Fibroblast of skin of abdomen (primary cell): Measurements from ENCODE around the gene DAB2IP.
"Not testable (repeated sequence)": the region's sequence is repeated elsewhere in the genome, so short reads cannot be mapped to it uniquely, and the experiment has no call there.

ENCODE experiments used
- DNase-seq: peaks from one replicate; pipeline ENCODE4 v3.0.0-alpha.2; 2013

DAB2IP gene

DNA sequence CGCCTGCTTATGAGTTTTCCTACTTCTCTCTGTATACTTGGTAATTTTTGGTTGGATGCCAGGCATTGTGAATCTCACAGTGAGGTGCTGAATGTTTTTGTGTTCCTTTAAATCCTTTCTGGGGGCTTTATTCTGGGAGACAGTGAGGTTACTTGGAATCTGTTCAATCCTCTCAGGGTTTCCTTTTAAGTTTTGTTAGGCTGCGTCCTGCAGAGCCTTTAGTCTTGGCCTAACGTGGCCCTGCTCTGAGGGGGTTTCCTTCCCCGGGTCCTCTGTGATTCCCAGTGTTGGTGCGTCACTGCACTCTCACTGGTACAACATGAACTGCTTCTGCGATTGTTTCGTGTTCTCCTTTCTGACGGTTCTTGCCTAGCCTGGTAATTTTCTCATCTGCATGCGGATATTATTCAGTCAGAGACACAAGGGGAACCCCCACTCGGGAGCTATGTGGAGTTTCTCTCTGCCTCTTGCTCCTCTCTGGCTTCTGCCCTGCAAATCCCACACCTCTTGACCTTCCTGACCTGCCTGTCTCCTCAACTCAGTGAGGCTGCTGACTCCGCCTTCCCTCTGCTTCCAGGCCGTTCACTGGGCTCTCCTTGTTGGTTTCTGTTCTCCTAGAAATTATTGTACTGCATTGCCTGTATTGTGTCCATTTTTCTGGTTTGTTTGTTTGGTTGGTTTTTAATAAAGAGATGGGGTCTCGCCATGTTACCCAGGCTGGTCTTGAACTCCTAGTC is 128.1 kb downstream of the DAB2IP start:
- no peak for DNase-seq

- no peak for DNase-seq
Measured at GRCh38 chr9:121780177-121781040, 129.0 kb downstream of the DAB2IP start.

DNA sequence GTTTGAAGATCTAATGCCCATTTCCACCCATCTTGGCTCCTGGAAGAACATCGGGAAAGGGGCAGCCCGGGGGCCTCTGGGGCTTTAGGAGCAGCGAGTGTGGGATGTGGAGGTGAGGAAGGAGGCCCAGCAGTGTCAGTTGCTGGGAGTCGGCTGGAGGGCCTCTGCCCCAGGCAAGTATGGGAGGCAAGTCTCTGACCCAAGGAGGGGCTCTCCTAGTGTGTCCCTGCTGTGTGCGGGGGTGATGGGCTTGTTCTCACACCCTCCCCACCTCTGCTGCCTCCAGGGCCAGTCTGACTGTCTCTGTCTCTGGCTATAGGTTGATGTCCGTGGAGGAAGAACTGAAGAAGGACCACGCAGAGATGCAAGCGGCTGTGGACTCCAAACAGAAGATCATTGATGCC is 129.7 kb downstream of the DAB2IP start:
- no peak for DNase-seq

DNA sequence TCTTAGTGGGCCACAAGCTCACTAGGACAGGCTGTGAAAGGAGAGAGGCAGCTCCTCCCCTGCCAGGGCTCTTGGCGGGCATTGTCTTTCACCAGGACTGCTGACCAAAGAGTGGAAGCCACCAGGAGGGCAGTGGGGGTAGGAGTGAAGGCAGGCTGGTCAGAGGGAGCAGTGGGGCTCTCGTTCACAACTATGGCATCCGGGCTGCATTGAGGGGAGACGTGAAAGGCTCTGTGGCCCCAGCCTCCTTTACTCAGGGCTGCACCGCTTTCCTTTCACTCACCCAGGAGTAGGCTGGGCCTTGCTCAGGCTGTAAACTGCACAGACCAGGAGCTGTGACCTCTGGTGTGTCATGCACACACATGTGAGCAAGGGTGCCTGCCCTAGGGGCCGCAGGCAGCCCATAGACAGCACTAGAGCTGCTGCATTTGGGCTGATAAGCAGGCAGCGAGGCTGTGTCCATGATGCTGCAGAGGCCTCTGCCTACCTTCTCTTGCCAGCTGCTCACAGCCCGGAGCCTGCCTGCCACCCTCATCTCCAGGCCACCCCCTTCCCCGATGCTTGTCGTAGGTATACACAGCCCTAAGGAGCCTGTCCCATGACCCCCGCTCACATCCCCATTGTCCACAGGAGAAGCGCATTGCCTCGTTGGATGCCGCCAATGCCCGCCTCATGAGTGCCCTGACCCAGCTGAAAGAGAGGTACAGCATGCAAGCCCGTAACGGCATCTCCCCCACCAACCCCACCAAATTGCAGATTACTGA is 130.4 kb downstream of the DAB2IP start:
- no peak for DNase-seq

- no peak for DNase-seq
Measured at GRCh38 chr9:121782514-121783110, 131.2 kb downstream of the DAB2IP start.

- DNase-seq, result no peak
Measured at GRCh38 chr9:121783111-121783510, 131.7 kb downstream of the DAB2IP start.

GRCh38 chr9:121783521-121784507 is 132.4 kb downstream of the DAB2IP start:
- no peak for DNase-seq

DNA sequence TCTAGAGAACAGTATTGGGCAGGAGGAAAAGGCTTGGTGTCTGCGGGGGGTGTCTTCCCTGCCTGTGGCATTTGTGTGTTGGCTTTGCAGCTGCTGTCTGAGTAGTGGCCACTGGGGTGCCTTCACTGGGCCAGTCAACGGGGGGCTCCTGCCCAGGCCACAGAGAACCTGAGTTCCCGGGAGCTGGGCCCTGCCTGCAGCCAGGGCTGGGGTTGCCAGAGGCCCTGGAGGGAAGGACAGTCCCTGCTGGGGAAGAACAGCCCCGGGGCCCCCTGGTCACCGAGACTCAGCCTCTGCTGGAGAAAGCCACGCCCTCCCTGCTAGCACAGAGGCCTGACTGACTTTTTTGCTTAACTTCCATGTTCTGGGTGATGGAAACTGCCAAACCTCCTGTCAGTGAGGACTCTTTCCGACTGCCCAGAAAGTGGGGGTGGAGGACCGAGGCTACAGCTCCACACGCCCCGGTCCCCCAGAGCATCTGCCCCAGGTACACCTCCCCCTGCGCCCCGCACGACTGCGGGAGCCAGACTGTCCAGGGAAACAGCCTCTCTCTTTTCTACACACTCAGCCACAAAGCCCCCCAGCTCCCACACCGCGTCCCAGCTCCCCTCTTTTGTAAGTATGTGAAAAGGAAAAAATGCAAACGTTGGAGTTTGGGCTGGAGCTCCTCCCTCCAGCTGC is 133.4 kb downstream of the DAB2IP start:
- DNase-seq, result no peak

DNA sequence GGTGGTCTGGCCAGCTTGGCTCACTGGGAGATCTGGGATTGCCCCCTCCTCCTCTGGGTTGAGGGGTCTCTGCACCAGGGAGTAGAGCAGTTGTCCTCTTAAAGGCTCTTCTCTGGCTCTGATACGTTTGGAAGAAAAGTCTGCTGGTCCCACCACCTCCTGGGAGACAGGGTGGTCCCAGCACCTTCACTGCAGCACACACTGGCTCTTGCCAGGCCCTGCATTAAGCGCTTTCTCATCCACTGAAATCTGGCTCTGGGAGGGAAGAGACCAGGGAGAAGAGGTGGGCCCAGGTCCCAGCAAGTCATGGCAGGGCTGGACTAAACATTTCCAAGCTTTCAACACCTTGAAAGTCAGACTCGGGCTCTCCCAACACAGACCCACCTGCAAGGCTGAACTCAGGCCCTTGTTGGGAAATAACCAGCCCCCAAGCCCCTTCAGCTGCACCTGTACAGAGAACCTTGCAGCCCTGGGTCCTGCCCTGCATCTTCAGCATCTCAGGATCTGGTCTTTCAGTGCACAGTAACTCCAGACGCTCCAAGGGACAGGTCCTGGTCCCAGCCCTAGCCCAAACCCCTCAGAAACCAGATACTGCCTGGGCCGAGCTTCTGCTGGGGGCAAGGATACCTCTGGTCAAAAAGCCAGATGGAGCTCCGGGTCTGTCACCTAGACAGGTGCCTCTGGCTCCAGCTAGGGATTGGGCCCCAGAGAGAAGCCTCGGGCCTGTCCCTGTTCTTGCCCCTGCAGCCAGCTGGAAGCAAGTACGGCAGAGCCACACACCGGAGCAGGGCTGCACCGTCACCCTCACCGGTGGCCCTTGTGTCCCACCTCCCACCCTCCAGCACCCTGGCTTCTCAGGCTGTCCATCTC is 134.5 kb downstream of the DAB2IP start:
- no peak for DNase-seq

GRCh38 chr9:121786543-121786948 is 135.1 kb downstream of the DAB2IP start:
- DNase-seq, result no peak

DNA sequence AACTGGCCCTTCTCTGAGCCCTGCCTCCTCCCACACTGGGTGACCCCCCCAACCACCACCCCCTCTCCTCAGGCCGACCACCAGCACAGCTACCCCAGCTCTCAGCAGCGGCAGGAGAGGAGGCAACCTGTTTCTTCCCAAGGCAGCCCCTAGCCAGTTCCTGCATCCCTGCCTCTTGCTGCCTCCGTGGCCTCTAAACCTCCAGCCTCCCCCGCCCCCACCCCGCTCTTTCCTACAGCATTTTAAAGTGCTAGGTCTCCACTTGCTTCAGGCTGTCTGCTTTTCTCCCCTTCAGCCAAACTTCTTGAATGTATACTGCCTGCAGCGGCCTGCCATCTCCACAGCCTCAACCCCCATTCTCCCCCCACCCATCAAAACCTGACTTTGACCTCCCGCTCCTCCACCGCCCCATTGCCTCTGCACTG is 135.6 kb downstream of the DAB2IP start:
- no peak for DNase-seq

GRCh38 chr9:121788686-121789366 is 137.4 kb downstream of the DAB2IP start:
- no peak for DNase-seq

- no peak for DNase-seq
Measured at GRCh38 chr9:121790841-121791240, 139.4 kb downstream of the DAB2IP start.

DNA sequence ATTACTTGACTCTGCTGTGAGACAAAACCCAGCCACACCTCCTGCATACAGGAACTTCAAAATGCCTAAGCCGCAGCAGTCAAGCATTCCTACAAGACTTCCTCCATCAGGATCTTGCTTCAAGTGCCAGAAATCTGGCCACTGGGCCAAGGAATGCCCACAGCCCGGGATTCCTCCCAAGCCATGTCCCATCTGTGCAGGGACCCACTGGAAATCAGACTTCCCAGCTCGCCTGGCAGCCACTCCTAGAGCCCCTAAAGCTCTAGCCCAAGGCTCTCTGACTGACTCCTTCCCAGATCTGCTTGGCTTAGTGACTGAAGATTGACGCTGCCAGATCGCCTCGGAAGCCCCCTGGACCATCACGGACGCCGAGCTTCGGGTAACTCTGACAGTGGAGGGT is 141.0 kb downstream of the DAB2IP start:
- not testable (repeated sequence) for DNase-seq

GRCh38 chr9:121794334-121794733 is 142.9 kb downstream of the DAB2IP start:
- not testable (repeated sequence) for DNase-seq

DNA sequence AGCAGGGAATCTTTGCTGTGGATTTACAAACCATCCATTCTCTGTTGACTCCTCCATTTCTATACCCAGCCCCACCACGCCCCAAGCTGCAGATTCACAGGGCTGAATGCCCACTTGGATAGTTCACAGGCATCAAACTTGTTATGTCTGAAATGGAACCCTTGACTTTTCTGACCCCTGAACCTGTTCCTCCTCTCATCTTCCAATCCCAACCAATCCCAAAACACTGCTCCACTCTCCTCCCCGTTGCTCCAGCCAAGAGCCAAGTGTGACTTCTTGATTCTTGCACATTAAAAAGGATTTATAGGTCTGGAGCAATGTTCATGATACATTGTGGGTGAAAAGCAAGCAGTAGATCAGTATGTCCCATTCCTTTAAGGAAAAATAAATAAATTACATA is 145.6 kb downstream of the DAB2IP start:
- DNase-seq, result no peak

DNA sequence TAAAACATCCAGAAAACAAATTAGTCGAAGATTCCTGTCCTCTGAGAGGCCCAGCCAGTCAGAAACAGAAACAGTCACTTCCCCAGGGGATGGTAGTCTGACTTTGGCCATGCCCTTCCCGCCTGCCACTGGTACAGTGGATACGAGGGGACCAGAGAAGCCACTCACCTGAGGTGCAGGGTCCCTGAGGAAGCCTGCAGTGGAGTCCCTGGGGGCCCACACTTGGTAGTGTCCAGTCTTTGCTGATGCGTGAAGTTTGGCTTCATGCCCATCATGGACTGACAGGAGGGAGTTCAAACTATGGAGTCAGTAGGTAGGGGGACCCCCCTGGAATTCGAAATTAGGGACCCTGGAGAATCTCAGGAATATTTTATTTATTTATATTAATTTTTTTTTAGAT is 147.5 kb downstream of the DAB2IP start:
- no peak for DNase-seq

- DNase-seq, result no peak
Measured at GRCh38 chr9:121800376-121800775, 148.9 kb downstream of the DAB2IP start.

DNA sequence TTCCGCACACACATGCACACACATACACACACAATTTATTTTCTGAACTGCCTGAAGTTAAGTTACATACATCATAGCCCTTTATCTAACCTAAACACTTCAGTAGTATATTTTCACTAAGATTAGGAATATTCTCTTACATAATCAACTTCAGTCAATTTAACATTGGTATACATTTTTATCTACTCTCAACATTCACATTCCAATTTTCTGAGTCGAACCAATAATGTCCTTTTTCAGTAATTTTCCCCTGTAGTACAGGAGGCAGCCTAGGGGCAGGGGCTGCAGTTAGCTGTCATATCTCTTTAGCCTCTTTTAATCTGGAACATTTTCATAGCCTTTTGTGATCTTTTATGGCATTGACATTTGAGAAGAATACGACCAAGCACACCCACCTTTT is 150.1 kb downstream of the DAB2IP start:
- DNase-seq, result no peak
